Mesenchymal stem cell (in vitro differentiated cells and primary cell): ENCODE results near the gene UBE2U.

Experiments
- DNase-seq: peaks from one replicate; pipeline ENCODE4 v3.0.0-alpha.2; 2013
- H2AFZ ChIP-seq: one replicate; pipeline ENCODE4 v1.6.1; 2013; ENCODE audit warnings: low read depth, mild to moderate bottlenecking, control low read depth, inconsistent platforms, low read length, moderate library complexity
- H2AK5ac ChIP-seq: 2 replicates; pipeline ENCODE4 v1.6.1; 2013; ENCODE audit warnings: low read length, moderate library complexity, mild to moderate bottlenecking, inconsistent platforms; ENCODE audit not compliant: severe bottlenecking
- H2BK120ac ChIP-seq: one replicate; pipeline ENCODE4 v1.6.1; 2013; ENCODE audit warnings: low read depth, mild to moderate bottlenecking, inconsistent platforms, low read length, moderate library complexity
- H2BK12ac ChIP-seq, 2 experiments: one replicate each; pipeline ENCODE4 v1.6.1; 2013; ENCODE audit warnings: inconsistent platforms in 2 of 2, low read length in 2 of 2, mild to moderate bottlenecking in 2 of 2, moderate library complexity in 2 of 2, control low read depth in 1 of 2
- H2BK15ac ChIP-seq: one replicate; pipeline ENCODE4 v1.6.1; 2013; ENCODE audit warnings: mild to moderate bottlenecking, low read depth, inconsistent platforms; ENCODE audit not compliant: poor library complexity, severe bottlenecking
- H2BK5ac ChIP-seq: 2 replicates; pipeline ENCODE4 v1.6.1; 2013; ENCODE audit warnings: low read depth, mild to moderate bottlenecking, low read length, control low read depth, inconsistent platforms; ENCODE audit not compliant: poor library complexity, severe bottlenecking
- H3K14ac ChIP-seq, 2 experiments: one replicate each; pipeline ENCODE4 v1.6.1; 2013; ENCODE audit warnings: inconsistent platforms in 2 of 2, low read length in 2 of 2, control low read depth in 1 of 2, mild to moderate bottlenecking in 1 of 2, moderate library complexity in 1 of 2
- H3K18ac ChIP-seq, 2 experiments: one replicate each; pipeline ENCODE4 v1.6.1; 2013; ENCODE audit warnings: inconsistent platforms in 2 of 2, low read length in 2 of 2, control low read depth in 1 of 2, low read depth in 1 of 2, mild to moderate bottlenecking in 1 of 2
- H3K23ac ChIP-seq, 2 experiments: one replicate each; pipeline ENCODE4 v1.6.1; 2013; ENCODE audit warnings: inconsistent platforms in 2 of 2, low read length in 2 of 2, mild to moderate bottlenecking in 2 of 2, moderate library complexity in 2 of 2, control low read depth in 1 of 2
- H3K27ac ChIP-seq: 2 replicates; pipeline ENCODE4 v1.5.1; 2013; ENCODE audit warnings: mild to moderate bottlenecking, moderate library complexity, low read length, control low read depth, inconsistent platforms; ENCODE audit not compliant: poor library complexity, severe bottlenecking
- H3K27me3 ChIP-seq, 2 experiments: 2 replicates each; pipeline versions ENCODE4 v1.6.1 to v1.7.0; 2013; ENCODE audit warnings: low read length in 2 of 2, mild to moderate bottlenecking in 2 of 2, moderate library complexity in 2 of 2, control low read depth in 1 of 2, inconsistent platforms in 1 of 2; ENCODE audit not compliant: control insufficient read depth in 1 of 2, insufficient read depth in 1 of 2
- H3K36me3 ChIP-seq, 2 experiments: 2 replicates each; pipeline versions ENCODE4 v1.6.1 to v1.7.0; 2013; ENCODE audit warnings: low read length in 2 of 2, control low read depth in 1 of 2, inconsistent platforms in 1 of 2, low read depth in 1 of 2, mild to moderate bottlenecking in 1 of 2; ENCODE audit not compliant: insufficient read depth in 2 of 2, control insufficient read depth in 1 of 2
- H3K4ac ChIP-seq, 2 experiments: one replicate each; pipeline ENCODE4 v1.6.1; 2013; ENCODE audit warnings: inconsistent platforms in 2 of 2, low read length in 2 of 2, mild to moderate bottlenecking in 2 of 2, moderate library complexity in 2 of 2, control low read depth in 1 of 2, low read depth in 1 of 2
- H3K4me1 ChIP-seq: 2 replicates; pipeline ENCODE4 v1.6.1; 2013; ENCODE audit warnings: low read depth, low read length, control low read depth; ENCODE audit not compliant: control insufficient read depth, insufficient read depth
- H3K4me2 ChIP-seq: 2 replicates; pipeline ENCODE4 v1.6.1; 2013; ENCODE audit warnings: low read length, mild to moderate bottlenecking, inconsistent platforms; ENCODE audit not compliant: poor library complexity, severe bottlenecking
- H3K4me3 ChIP-seq, 2 experiments: 2 replicates each; pipeline versions ENCODE4 v1.5.1 to v1.7.0; 2013; ENCODE audit warnings: low read length in 2 of 2, mild to moderate bottlenecking in 2 of 2, control low read depth in 1 of 2, low read depth in 1 of 2; ENCODE audit not compliant: insufficient read depth in 1 of 2
- H3K79me1 ChIP-seq: replicated peaks from 2 replicates; pipeline ENCODE4 v1.6.1; 2013; ENCODE audit warnings: mild to moderate bottlenecking, control low read depth, low read length, inconsistent platforms; ENCODE audit not compliant: poor library complexity, severe bottlenecking
- H3K9ac ChIP-seq: 2 replicates; pipeline ENCODE4 v1.7.0; 2013; ENCODE audit warnings: mild to moderate bottlenecking, low read length, moderate library complexity
- H3K9me3 ChIP-seq: 2 replicates; pipeline ENCODE4 v1.7.0; 2013; ENCODE audit warnings: mild to moderate bottlenecking, low read length; ENCODE audit not compliant: control insufficient read depth
- H4K8ac ChIP-seq: one replicate; pipeline ENCODE4 v1.6.1; 2013; ENCODE audit warnings: inconsistent platforms, mild to moderate bottlenecking, low read length, moderate library complexity
- H4K91ac ChIP-seq: one replicate; pipeline ENCODE4 v1.6.1; 2013; ENCODE audit warnings: mild to moderate bottlenecking, low read length, inconsistent platforms
- WGBS: methylation state at CpG from one replicate; pipeline ENCODE4 v1.1.7; 2013; ENCODE audit warnings: mixed read lengths; 5-methylcytosine and 5-hydroxymethylcytosine counted together

The UBE2U gene

DNA sequence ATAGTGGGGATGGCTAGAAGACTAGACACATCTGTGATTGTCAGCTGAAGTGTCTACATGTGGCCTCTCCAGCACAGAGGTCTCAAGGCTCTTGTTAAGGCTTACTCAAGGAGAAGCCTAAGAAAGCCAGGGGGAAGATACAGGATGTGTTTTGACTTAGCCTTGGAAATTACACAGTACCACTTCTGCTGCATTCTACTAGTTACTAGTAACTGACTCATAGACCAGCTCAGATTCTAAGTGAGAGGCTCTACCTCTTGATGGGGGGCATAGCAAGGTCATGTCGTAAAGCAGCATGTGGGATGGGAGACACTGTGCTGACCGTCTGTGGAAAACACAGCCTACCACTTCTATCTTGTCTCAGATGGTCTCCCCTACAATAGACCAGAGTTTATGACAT, 99.5 kb downstream of the UBE2U start:
- Histone ChIP-seq H2BK5ac (no peak overlapping the region), H3K4me1 (peaks cover 2% of the 10 kb centered on the region), H2BK15ac (no peak overlapping the region), H3K14ac (no peak overlapping the region), H3K23ac (no peak overlapping the region), H3K4ac (no peak overlapping the region), H3K36me3 (no peaks in the 10 kb centered on the region), H3K27me3 (peaks cover 0 to 6% of the 10 kb centered on the region in 2 experiments), H4K91ac (no peak overlapping the region), H2BK12ac (no peak overlapping the region), H3K79me1 (no peaks in the 10 kb centered on the region), H2BK120ac (no peak overlapping the region), H3K18ac (no peak overlapping the region), H3K4me3 (no peak overlapping the region), H4K8ac (no peak overlapping the region), H2AK5ac (no peak overlapping the region), H2AFZ (no peak overlapping the region), H3K9ac (no peak overlapping the region), H3K27ac (no peak overlapping the region), H3K9me3 (no peaks in the 10 kb centered on the region), H3K4me2 (no peak overlapping the region)
- WGBS: 43% methylated on average over 2 of the region's 2 CpGs
- DNase-seq: no peak

DNA sequence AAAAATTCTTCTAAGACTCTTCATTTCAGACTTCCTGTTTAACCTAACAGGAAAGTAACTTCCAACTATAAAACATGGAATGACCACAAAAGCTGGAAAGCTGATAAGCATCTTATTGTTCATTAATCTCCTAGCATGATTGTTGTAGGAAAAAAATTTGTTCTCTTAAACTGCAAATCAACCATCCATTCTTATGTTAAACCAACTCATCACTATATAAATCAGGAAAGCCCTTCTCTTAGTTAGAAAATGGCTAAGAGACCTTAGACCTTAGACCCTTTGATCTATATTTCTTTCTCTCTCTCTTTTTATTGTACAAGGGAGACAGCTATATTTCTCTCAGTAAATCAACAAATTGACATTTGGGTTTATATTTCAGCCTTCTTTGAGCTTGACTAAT, 101.4 kb downstream of the UBE2U start:
- Histone ChIP-seq H3K4me2 (no peak overlapping the region), H3K4ac (no peak overlapping the region), H3K18ac (no peak overlapping the region), H2BK15ac (no peak overlapping the region), H3K23ac (no peak overlapping the region), H4K91ac (no peak overlapping the region), H3K14ac (no peak overlapping the region), H2BK5ac (no peak overlapping the region), H3K27ac (no peak overlapping the region), H4K8ac (no peak overlapping the region), H3K27me3 (peaks cover 3 to 6% of the 10 kb centered on the region in 2 experiments), H2AFZ (no peak overlapping the region), H2BK120ac (no peak overlapping the region), H3K4me1 (peaks cover 2% of the 10 kb centered on the region), H2BK12ac (no peak overlapping the region), H3K9me3 (no peaks in the 10 kb centered on the region), H2AK5ac (no peak overlapping the region), H3K9ac (no peak overlapping the region), H3K4me3 (no peak overlapping the region), H3K36me3 (no peaks in the 10 kb centered on the region), H3K79me1 (no peaks in the 10 kb centered on the region)
- no peak for DNase-seq

DNA sequence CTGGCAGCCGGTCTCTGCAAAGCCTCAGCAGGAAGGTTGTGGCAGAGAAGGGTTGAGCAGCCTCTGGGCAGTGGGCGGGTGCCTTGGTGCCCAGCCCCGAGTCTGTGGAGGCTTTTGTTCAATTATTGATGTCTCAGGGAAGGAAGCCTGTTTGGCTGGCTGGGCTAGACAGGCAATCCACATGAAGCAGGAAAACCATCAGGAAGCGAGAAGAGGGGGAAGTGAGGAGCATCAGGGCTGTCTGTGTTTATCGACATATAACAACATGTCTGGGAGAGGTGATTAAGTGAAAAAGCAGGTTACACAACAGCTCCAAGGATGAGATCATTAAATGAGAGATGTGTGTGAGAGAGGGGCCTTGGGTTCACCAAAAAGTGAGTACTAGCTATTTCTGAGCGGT, 105.4 kb downstream of the UBE2U start:
- H2BK15ac ChIP-seq: no peak overlapping the region
- no peak overlapping the region for H3K9ac ChIP-seq
- no peak overlapping the region for H2BK5ac ChIP-seq
- H4K8ac ChIP-seq: no peak overlapping the region
- H3K14ac ChIP-seq: no peak overlapping the region
- H3K4ac ChIP-seq: no peak overlapping the region
- no peak overlapping the region for H3K27ac ChIP-seq
- H2AFZ ChIP-seq: no peak overlapping the region
- H2BK12ac ChIP-seq: no peak overlapping the region
- DNase-seq: no peak
- H3K4me3 ChIP-seq: no peak overlapping the region
- H3K36me3 ChIP-seq: no peaks in the 10 kb centered on the region
- no peaks in the 10 kb centered on the region for H3K79me1 ChIP-seq
- 86% methylated on average over 6 of the region's 6 CpGs for WGBS
- no peak overlapping the region for H4K91ac ChIP-seq
- no peak overlapping the region for H3K18ac ChIP-seq
- no peak overlapping the region for H2AK5ac ChIP-seq
- H3K4me2 ChIP-seq: no peak overlapping the region
- no peaks in the 10 kb centered on the region for H3K4me1 ChIP-seq
- H2BK120ac ChIP-seq: no peak overlapping the region
- peaks cover 6 to 9% of the 10 kb centered on the region in 2 experiments for H3K27me3 ChIP-seq
- H3K23ac ChIP-seq: no peak overlapping the region
- no peaks in the 10 kb centered on the region for H3K9me3 ChIP-seq

DNA sequence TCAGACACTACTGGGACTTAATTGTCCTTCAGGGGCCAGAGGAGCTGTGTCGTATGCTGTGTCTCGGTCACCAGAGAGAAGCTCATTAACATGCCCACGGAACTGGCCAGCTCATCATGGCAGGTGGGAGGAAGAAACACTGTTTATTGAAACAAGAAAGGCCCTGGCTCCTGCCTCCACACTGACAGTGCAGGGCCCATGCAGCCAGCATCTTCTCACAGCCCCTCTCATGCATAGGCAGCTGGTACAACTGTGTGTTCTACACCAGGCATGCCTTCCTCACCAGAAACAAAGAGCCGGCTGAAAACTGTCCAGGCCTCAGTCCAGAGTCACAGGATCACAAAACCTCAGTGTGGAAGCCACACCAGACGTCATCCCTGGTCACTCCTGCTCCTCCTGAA, 106.0 kb downstream of the UBE2U start:
- Histone ChIP-seq H2BK15ac (no peak overlapping the region), H3K9me3 (no peaks in the 10 kb centered on the region), H2BK120ac (no peak overlapping the region), H4K8ac (no peak overlapping the region), H3K4ac (no peak overlapping the region), H3K36me3 (no peaks in the 10 kb centered on the region), H3K4me1 (no peaks in the 10 kb centered on the region), H3K27me3 (peaks cover 6 to 9% of the 10 kb centered on the region in 2 experiments), H4K91ac (no peak overlapping the region), H3K4me3 (no peak overlapping the region), H3K18ac (no peak overlapping the region), H2BK5ac (no peak overlapping the region), H3K4me2 (no peak overlapping the region), H3K9ac (no peak overlapping the region), H2AFZ (no peak overlapping the region), H2BK12ac (no peak overlapping the region), H3K23ac (no peak overlapping the region), H3K79me1 (no peaks in the 10 kb centered on the region), H3K14ac (no peak overlapping the region), H3K27ac (no peak overlapping the region), H2AK5ac (no peak overlapping the region)
- WGBS: 82% methylated on average over 5 of the region's 5 CpGs
- no peak for DNase-seq
